GM12865 (cell line): ENCODE data around the gene MED12L.

Source experiments
- DNase-seq: peaks from one replicate; pipeline ENCODE4 v3.0.0; 2010; ENCODE audit warnings: low read depth
- H3K4me3 ChIP-seq: 2 replicates; pipeline ENCODE4 v1.5.1; 2011; ENCODE audit warnings: mild to moderate bottlenecking, low read depth, low read length, control low read depth
- CTCF ChIP-seq: IDR thresholded peaks from 2 replicates; pipeline ENCODE4 v1.5.1; 2011; ENCODE audit warnings: low read length, control low read depth, low read depth, inconsistent platforms; ENCODE audit not compliant: insufficient read depth; ENCODE audit errors: missing control alignments

Gene MED12L

GRCh38 chr3:151225040-151225975 is 139.8 kb downstream of the MED12L start:
- no peak for TF ChIP-seq CTCF
- H3K4me3 ChIP-seq = no peak overlapping the region
- no peak for DNase-seq

GRCh38 chr3:151226088-151226563 is 140.7 kb downstream of the MED12L start:
- no peak for DNase-seq
- H3K4me3 ChIP-seq = no peak overlapping the region
- TF ChIP-seq CTCF = no peak

- TF ChIP-seq CTCF = no peak
- H3K4me3 ChIP-seq = no peak overlapping the region
- DNase-seq = no peak
These were observed 141.4 kb downstream of the MED12L start for GRCh38 chr3:151226825-151227224.

- H3K4me3 ChIP-seq = no peak overlapping the region
- TF ChIP-seq CTCF = no peak
- DNase-seq = no peak
These were observed 141.9 kb downstream of the MED12L start for GRCh38 chr3:151227266-151227806.

DNA sequence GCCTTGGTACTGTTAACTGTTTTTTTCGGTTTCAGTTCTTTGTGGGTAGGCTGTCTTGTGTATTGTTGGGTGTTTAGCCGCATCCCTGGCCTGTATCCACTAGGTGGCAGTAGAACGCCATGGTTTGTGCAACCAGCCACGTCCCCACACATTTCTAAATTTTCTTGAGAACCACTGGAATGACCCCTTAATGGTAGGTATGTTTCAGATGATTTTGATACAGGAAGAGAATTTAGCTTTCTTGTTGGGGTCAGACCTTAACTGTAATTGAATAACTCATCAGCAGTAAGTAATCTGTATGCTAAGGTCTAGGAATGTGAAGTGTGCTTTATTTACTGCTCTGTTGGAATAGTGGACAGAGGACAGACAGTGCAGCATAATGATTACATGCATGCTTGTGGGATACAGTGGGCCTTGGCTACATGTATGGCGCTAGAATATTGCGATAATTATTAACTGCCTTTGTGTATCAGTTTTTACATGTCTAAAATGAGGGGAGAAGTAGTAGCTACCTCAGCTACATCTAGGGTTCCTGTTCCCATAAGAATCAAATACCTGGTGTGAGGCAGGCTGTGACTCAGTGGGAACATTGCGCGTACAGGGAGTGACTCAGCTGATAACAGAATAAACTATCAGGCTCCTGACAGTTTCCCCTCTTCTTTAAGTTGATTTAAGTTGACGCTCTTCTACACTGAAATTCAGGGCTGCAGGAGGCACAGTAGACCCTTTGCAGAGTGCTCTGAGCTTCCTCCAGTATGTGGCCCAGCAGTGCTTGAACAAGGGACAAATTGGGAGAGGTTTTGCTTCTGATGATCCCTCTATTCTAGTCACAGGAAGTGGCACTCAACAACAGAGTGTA is 142.6 kb downstream of the MED12L start:
- no peak overlapping the region for H3K4me3 ChIP-seq
- peak; percentile 85 for DNase-seq
- peak; percentile 86 for TF ChIP-seq CTCF

- TF ChIP-seq CTCF = no peak
- DNase-seq = peak; percentile 7
- H3K4me3 ChIP-seq = no peak overlapping the region
These were observed 143.2 kb downstream of the MED12L start for GRCh38 chr3:151228666-151229040.
